Activated CD8-positive, alpha-beta memory T cell treated with anti-CD3 and anti-CD28 coated beads, Interleukin-2, amount 50 U/mL, for 4 hours (primary cell): Measurements from ENCODE around the gene NABP2.
"Not testable (repeated sequence)": the region's sequence is repeated elsewhere in the genome, so short reads cannot be mapped to it uniquely, and the experiment has no call there.

Source experiments
- DNase-seq: peaks from one replicate; pipeline ENCODE4 v3.0.0-alpha.2; 2020

Gene NABP2

GRCh38 chr12:56224102-56224701, at the start of gene NABP2:
TSS of gene NABP2 (plus strand) at chr12:56224342. CDS start at chr12:56224857, 515 bp downstream.
- peak; percentile 93 for DNase-seq

- no peak for DNase-seq
Measured at GRCh38 chr12:56178347-56178746, 45.8 kb upstream of the NABP2 start.

GRCh38 chr12:56186957-56187356, 37.2 kb upstream of the NABP2 start:
- DNase-seq, result no peak

GRCh38 chr12:56188131-56188777, 35.9 kb upstream of the NABP2 start:
- DNase-seq, result no peak

- no peak for DNase-seq
Measured at GRCh38 chr12:56188778-56189098, 35.4 kb upstream of the NABP2 start.

GRCh38 chr12:56189099-56189917, 34.8 kb upstream of the NABP2 start, which contains the start of gene SMARCC2:
TSS of gene SMARCC2 (minus strand) at chr12:56189483. CDS start at chr12:56189461, 22 bp downstream.
- DNase-seq, result peak; percentile 83

- peak; percentile 70 for DNase-seq
Measured at GRCh38 chr12:56189918-56190694, 34.0 kb upstream of the NABP2 start.

- no peak for DNase-seq
Measured at GRCh38 chr12:56190695-56191155, 33.4 kb upstream of the NABP2 start.

GRCh38 chr12:56192582-56192981, 31.6 kb upstream of the NABP2 start:
- no peak for DNase-seq

GRCh38 chr12:56193025-56193578, 31.0 kb upstream of the NABP2 start:
- peak; percentile 71 for DNase-seq

GRCh38 chr12:56196818-56197550, 27.2 kb upstream of the NABP2 start:
- not testable (repeated sequence) for DNase-seq

- DNase-seq, result no peak
Measured at GRCh38 chr12:56197921-56198635, 26.1 kb upstream of the NABP2 start.

- no peak for DNase-seq
Measured at GRCh38 chr12:56198836-56199235, 25.3 kb upstream of the NABP2 start.

GRCh38 chr12:56202366-56202765, 21.8 kb upstream of the NABP2 start:
- DNase-seq, result no peak

- DNase-seq, result no peak
Measured at GRCh38 chr12:56202838-56203237, 21.3 kb upstream of the NABP2 start.

GRCh38 chr12:56204275-56204674, 19.9 kb upstream of the NABP2 start:
- DNase-seq, result no peak

- DNase-seq, result no peak
Measured at GRCh38 chr12:56205445-56205844, 18.7 kb upstream of the NABP2 start.

GRCh38 chr12:56206452-56207166, 17.5 kb upstream of the NABP2 start:
- peak; percentile 27 for DNase-seq

- DNase-seq, result no peak
Measured at GRCh38 chr12:56208006-56208405, 16.1 kb upstream of the NABP2 start.

- DNase-seq, result no peak
Measured at GRCh38 chr12:56212361-56212760, 11.8 kb upstream of the NABP2 start.

- no peak for DNase-seq
Measured at GRCh38 chr12:56213878-56214277, 10.3 kb upstream of the NABP2 start.
